Right atrium auricular region (tissue), 2 donors: ENCODE measurements around the gene AHCYL1. TPM values are rescaled to one million over a fixed set of nuclear protein-coding genes. Genes with fewer than 3 reads are reported as not detected.

Experiments used
- DNase-seq: peaks from one replicate; pipeline ENCODE4 v3.0.0-alpha.2; 2019; ENCODE audit warnings: low spot score
- H3K27ac ChIP-seq, 2 donors: fragments of 200-600 bp; sonication (generic); 1 replicate in 1 of 2; 2 replicates in 1 of 2; pipeline ENCODE4 v1.5.1; 2016 to 2019
- H3K27me3 ChIP-seq, 2 donors: fragments of 200-600 bp; sonication (generic); one replicate each; pipeline versions ENCODE4 v1.5.1 to v1.6.0; 2017 to 2019
- H3K36me3 ChIP-seq: fragments of 200-600 bp; sonication (generic); one replicate; pipeline ENCODE4 v1.5.1; 2016
- H3K4me1 ChIP-seq, 2 donors: fragments of 200-600 bp; sonication (generic); one replicate each; pipeline versions ENCODE4 v1.5.1 to v1.6.0; 2017 to 2019
- H3K4me3 ChIP-seq, 2 donors: fragments of 200-600 bp; sonication (generic); 1 replicate in 1 of 2; 2 replicates in 1 of 2; pipeline ENCODE4 v1.5.1; 2017 to 2019; ENCODE audit warnings: mild to moderate bottlenecking in 1 of 2, moderate library complexity in 1 of 2
- H3K9me3 ChIP-seq, 2 donors: fragments of 200-600 bp; sonication (generic); one replicate each; pipeline ENCODE4 v1.5.1; 2019
- total RNA-seq, 2 donors: library from RNA; depleted of rRNA; stranded (reverse); fragments of >200 nt; gene quantifications; one replicate each; pipeline ENCODE4 v1.1.0, GENCODE V29; 2016
- TF ChIP-seq, protein P1 (sequence below), 2 donors: fragments of 200-600 bp; sonication (generic); IDR thresholded peaks; one replicate each; pipeline ENCODE4 v1.5.1; 2019; ENCODE audit warnings: antibody characterized with exemption in 2 of 2

Gene AHCYL1
- total RNA-seq, 2 donors from 2014 or later = 28.7 to 36.9 TPM

DNA sequence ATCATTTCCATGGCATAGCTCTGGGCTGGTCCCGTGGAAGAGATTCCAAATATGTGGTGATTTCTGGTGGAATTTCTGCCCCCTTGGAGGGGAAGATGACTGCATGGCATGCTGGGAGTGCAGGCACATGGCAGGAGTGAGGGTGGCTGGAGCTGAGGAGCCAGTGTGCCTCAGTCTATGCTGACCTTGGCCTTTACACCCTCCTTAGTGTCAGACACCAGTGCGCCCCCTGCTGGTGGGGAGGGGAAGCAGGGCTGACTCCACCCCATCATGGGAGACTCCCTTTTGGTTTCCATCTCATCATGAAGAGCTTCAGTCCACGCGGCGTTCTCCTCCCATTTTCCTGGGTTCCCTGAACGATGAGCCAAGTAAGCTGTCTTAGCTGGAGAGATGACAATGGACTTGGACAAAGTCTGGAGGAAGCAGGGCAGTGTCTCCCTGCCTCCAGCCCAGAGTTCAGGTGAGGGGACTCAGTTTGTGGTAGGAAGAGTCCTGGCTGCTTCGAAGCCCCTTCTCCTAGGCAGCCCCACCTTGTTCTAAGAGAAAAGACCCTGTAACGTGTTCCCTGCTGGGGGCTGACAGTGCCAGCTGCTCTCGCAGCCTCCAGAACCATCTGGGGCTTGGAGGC is 75.6 kb downstream of the AHCYL1 start:
- Histone ChIP-seq H3K4me3 (no peak overlapping the region), H3K4me1 (peaks cover 0 to 8% of the 10 kb centered on the region in 2 donors), H3K9me3 (no peaks in the 10 kb centered on the region), H3K36me3 (peaks cover 35% of the 10 kb centered on the region), H3K27ac (no peak overlapping the region), H3K27me3 (no peaks in the 10 kb centered on the region)
- TF ChIP-seq, protein P1, sequence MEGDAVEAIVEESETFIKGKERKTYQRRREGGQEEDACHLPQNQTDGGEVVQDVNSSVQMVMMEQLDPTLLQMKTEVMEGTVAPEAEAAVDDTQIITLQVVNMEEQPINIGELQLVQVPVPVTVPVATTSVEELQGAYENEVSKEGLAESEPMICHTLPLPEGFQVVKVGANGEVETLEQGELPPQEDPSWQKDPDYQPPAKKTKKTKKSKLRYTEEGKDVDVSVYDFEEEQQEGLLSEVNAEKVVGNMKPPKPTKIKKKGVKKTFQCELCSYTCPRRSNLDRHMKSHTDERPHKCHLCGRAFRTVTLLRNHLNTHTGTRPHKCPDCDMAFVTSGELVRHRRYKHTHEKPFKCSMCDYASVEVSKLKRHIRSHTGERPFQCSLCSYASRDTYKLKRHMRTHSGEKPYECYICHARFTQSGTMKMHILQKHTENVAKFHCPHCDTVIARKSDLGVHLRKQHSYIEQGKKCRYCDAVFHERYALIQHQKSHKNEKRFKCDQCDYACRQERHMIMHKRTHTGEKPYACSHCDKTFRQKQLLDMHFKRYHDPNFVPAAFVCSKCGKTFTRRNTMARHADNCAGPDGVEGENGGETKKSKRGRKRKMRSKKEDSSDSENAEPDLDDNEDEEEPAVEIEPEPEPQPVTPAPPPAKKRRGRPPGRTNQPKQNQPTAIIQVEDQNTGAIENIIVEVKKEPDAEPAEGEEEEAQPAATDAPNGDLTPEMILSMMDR (IDR thresholded peaks at IDR 0.05) = peak; percentile 21 to 64
- DNase-seq = no peak

DNA sequence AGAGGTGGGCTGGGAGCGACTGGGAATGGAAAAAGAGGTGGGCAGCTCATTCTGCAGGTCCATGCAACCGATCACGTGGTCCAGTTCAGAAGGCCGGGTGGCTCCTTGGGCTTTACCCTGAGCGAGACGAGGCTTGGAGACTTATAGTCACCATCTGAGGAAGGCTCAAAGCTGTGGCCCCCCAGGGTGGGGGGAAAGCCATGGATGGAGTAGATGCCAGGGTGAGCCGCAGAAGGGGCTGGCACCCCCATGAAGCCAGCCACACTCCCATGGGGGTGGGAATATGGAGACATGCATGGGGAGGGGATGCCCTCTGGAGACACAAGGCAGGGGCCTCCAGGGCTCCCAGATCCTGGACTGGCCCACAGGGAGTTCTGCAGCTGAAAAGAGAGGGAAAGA is 76.1 kb downstream of the AHCYL1 start:
- Histone ChIP-seq H3K4me3 (no peak overlapping the region), H3K36me3 (peaks cover 30% of the 10 kb centered on the region), H3K27ac (no peak overlapping the region), H3K27me3 (no peaks in the 10 kb centered on the region), H3K9me3 (no peaks in the 10 kb centered on the region), H3K4me1 (peaks cover 0 to 8% of the 10 kb centered on the region in 2 donors)
- DNase-seq = no peak
- TF ChIP-seq, protein P1 (IDR thresholded peaks at IDR 0.05) = no peak

DNA sequence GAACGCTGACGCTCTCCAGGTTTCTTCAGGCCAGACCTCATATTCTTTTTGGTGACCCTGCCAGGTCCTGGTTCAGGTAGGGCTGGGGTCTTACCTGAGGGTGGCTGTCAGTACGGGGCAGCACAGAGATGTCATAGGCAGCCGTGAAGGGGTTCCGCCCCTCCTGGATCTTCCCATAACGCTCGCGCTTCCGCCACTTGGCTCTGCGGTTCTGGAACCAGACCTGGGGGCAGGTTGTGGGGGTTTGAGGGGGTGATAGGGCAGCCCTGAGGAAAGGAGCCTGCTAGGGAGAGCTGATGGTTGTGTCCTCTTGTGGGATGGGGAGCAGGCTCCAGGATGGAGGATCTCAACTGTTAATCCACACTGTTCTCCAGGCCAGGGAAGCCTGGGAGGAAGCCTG is 76.8 kb downstream of the AHCYL1 start:
- H3K4me1 ChIP-seq = peaks cover 0 to 8% of the 10 kb centered on the region in 2 donors
- H3K27me3 ChIP-seq = no peaks in the 10 kb centered on the region
- no peak for DNase-seq
- H3K9me3 ChIP-seq = no peaks in the 10 kb centered on the region
- TF ChIP-seq, protein P1 (IDR thresholded peaks at IDR 0.05) = no peak
- no peak overlapping the region for H3K27ac ChIP-seq
- H3K36me3 ChIP-seq = peaks cover 23% of the 10 kb centered on the region
- no peak overlapping the region for H3K4me3 ChIP-seq

DNA sequence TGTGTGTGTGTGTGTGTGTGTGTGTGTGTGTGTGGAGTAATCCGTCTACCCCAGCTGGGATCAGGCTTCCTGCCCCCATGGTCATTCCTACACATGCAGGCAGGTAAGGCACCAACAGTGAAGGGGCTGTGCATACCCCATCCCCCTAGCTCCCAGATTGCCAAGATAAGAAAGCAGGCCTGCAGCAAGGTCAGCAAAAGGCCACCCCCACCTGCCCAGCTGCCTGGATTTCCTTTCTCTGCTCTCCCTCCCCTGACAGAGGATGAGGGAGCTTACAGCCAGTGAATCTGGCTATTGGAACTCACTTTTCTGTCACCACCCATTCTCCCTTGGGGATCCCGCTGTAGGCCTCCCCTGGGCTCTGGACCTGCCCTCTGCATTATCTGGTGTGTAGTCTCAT is 78.0 kb downstream of the AHCYL1 start:
- Histone ChIP-seq H3K36me3 (peaks cover 11% of the 10 kb centered on the region), H3K27me3 (peaks cover 3 to 7% of the 10 kb centered on the region in 2 donors), H3K9me3 (no peaks in the 10 kb centered on the region), H3K4me3 (no peak overlapping the region), H3K27ac (no peak overlapping the region), H3K4me1 (peaks cover 0 to 9% of the 10 kb centered on the region in 2 donors)
- TF ChIP-seq, protein P1 (IDR thresholded peaks at IDR 0.05) = no peak
- DNase-seq = no peak

DNA sequence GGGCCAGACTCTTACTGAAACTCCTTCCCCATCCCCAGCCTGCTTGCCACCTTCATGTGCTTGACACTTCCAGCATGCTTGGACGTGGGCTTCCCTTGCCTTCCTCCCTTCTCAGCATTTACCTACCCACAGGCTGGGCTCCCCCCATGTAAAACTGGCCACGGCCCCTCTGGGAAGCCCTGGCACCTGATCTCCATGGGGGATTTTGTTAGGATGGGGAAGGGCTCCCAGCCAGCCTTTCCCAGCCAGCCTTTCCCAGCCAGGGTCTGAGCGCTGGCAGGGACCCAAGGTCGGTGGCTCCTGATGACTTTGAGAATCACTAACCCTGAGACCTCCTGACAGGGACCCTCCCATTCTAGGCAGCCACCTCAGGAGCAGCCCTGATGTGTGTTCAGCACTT is 79.2 kb downstream of the AHCYL1 start:
- peaks cover 14 to 19% of the 10 kb centered on the region in 2 donors for H3K27me3 ChIP-seq
- no peak for DNase-seq
- peaks cover 0 to 13% of the 10 kb centered on the region in 2 donors for H3K4me1 ChIP-seq
- H3K36me3 ChIP-seq = no peaks in the 10 kb centered on the region
- H3K4me3 ChIP-seq = no peak overlapping the region
- TF ChIP-seq, protein P1 (IDR thresholded peaks at IDR 0.05) = no peak
- H3K27ac ChIP-seq = no peak overlapping the region
- no peaks in the 10 kb centered on the region for H3K9me3 ChIP-seq
